GM23338 (cell line): ENCODE results near the gene ERGIC2. TPM values are rescaled to one million over a fixed set of nuclear protein-coding genes. Genes with fewer than 3 reads are reported as not detected.

Source experiments
- ATAC-seq: fragments of 200-7000 bp; cut with Tn5 transposase; 3 replicates; pipeline ENCODE4 v1.9.1; 2020
- DNase-seq: peaks from one replicate; pipeline ENCODE4 v3.0.0-alpha.2; 2015; ENCODE audit warnings: low spot score
- H2AFZ ChIP-seq: fragments of 200-600 bp; sonication (generic); 2 replicates; pipeline ENCODE4 v1.8.0; 2016; ENCODE audit warnings: antibody characterized with exemption, mild to moderate bottlenecking, moderate library complexity
- H3F3A ChIP-seq: fragments of 200-600 bp; sonication (generic); replicated peaks from 2 replicates; pipeline ENCODE4 v1.8.0; 2017; ENCODE audit warnings: antibody characterized with exemption, mixed run types, low read depth
- H3K27ac ChIP-seq: fragments of 200-600 bp; sonication (generic); 2 replicates; pipeline ENCODE4 v1.6.1; 2016; ENCODE audit warnings: low read depth
- H3K27me3 ChIP-seq: fragments of 200-600 bp; sonication (generic); 2 replicates; pipeline ENCODE4 v1.8.0; 2016; ENCODE audit warnings: mild to moderate bottlenecking, mixed run types, moderate library complexity; ENCODE audit not compliant: insufficient read depth
- H3K36me3 ChIP-seq: fragments of 200-600 bp; sonication (generic); 2 replicates; pipeline ENCODE4 v1.8.0; 2016; ENCODE audit warnings: mild to moderate bottlenecking; ENCODE audit not compliant: insufficient read depth
- H3K4me1 ChIP-seq: fragments of 200-600 bp; sonication (generic); 2 replicates; pipeline ENCODE4 v1.8.0; 2016; ENCODE audit warnings: mild to moderate bottlenecking, moderate library complexity; ENCODE audit not compliant: insufficient read depth
- H3K4me2 ChIP-seq: fragments of 200-600 bp; sonication (generic); 2 replicates; pipeline ENCODE4 v1.7.1; 2017; ENCODE audit warnings: mixed run types
- H3K4me3 ChIP-seq: fragments of 200-600 bp; sonication (generic); 2 replicates; pipeline ENCODE4 v1.6.1; 2016; ENCODE audit warnings: mixed run types
- H3K79me2 ChIP-seq: fragments of 200-600 bp; sonication (generic); replicated peaks from 2 replicates; pipeline ENCODE4 v1.8.0; 2017; ENCODE audit warnings: mild to moderate bottlenecking; ENCODE audit not compliant: insufficient read depth
- H3K9me2 ChIP-seq: fragments of 200-600 bp; sonication (generic); 2 replicates; pipeline ENCODE4 v1.8.0; 2017; ENCODE audit not compliant: insufficient read depth
- H4K20me1 ChIP-seq: fragments of 200-600 bp; sonication (generic); replicated peaks from 2 replicates; pipeline ENCODE4 v1.8.0; 2017; ENCODE audit warnings: mild to moderate bottlenecking; ENCODE audit not compliant: insufficient read depth
- H3K27ac Mint-ChIP-seq: 2 replicates; pipeline ENCODE4 v1.8.0; 2020; ENCODE audit warnings: inconsistent platforms, mild to moderate bottlenecking, moderate library complexity, mixed read lengths
- H3K27me3 Mint-ChIP-seq: 3 replicates; pipeline ENCODE4 v1.8.0; 2022; ENCODE audit warnings: low read depth, mild to moderate bottlenecking, moderate library complexity, mixed read lengths, inconsistent platforms; ENCODE audit not compliant: insufficient read depth, poor library complexity
- H3K36me3 Mint-ChIP-seq: 3 replicates; pipeline ENCODE4 v1.8.0; 2021; ENCODE audit warnings: low read depth, mild to moderate bottlenecking, inconsistent platforms, moderate library complexity, mixed read lengths
- H3K4me1 Mint-ChIP-seq: 3 replicates; pipeline ENCODE4 v1.8.0; 2020; ENCODE audit warnings: mild to moderate bottlenecking, inconsistent platforms, mixed read lengths
- H3K4me3 Mint-ChIP-seq: 3 replicates; pipeline ENCODE4 v1.8.0; 2021; ENCODE audit warnings: moderate library complexity, mild to moderate bottlenecking, inconsistent platforms, mixed read lengths
- H3K9me3 Mint-ChIP-seq: 3 replicates; pipeline ENCODE4 v1.8.0; 2020; ENCODE audit warnings: moderate library complexity, mild to moderate bottlenecking, inconsistent platforms, mixed read lengths
- CREB1 ChIP-seq: fragments of 250-450 bp; sonication (Bioruptor Pico); IDR thresholded peaks from 2 replicates; pipeline ENCODE4 v1.5.0; 2020; ENCODE audit warnings: low read depth, mild to moderate bottlenecking, moderate library complexity
- CTCF ChIP-seq, 2 experiments: fragments of 200-600 bp in 1 of 2; sonication (generic) in 1 of 2; conservative IDR thresholded peaks; 2 replicates each; pipeline versions ENCODE4 v1.5.1 to v1.6.1; 2016 to 2017; ENCODE audit warnings: antibody characterized with exemption in 2 of 2, low read depth in 2 of 2, mild to moderate bottlenecking in 2 of 2, moderate library complexity in 1 of 2
- EZH2 ChIP-seq: fragments of 200-600 bp; sonication (generic); IDR thresholded peaks from one replicate; pipeline ENCODE4 v1.8.0; 2017; ENCODE audit warnings: antibody characterized with exemption, mild to moderate bottlenecking, low read depth; ENCODE audit not compliant: unreplicated experiment
- JUNB ChIP-seq: IDR thresholded peaks from one replicate; pipeline ENCODE4 v1.6.1; 2016; ENCODE audit warnings: antibody characterized with exemption; ENCODE audit not compliant: unreplicated experiment
- POLR2AphosphoS5 ChIP-seq: IDR thresholded peaks from 2 replicates; pipeline ENCODE4 v1.6.1; 2016; ENCODE audit warnings: antibody characterized with exemption, low read depth
- ZNF462 ChIP-seq: fragments of 250-450 bp; sonication (Bioruptor Pico); IDR thresholded peaks from 2 replicates; pipeline ENCODE4 v1.5.0; 2020; ENCODE audit warnings: mild to moderate bottlenecking, moderate library complexity
- polyA plus RNA-seq: library from polyadenylated mRNA; unstranded; fragments of >200 nt; fragmentation: Nextera tagmentation; extraction: Ambion mirVana; gene quantifications from 2 replicates; pipeline ENCODE4 v1.2.1, GENCODE V29; 2016
- total RNA-seq: library from RNA; depleted of rRNA; stranded (reverse); fragments of >200 nt; shearing (Covaris generic); gene quantifications from 2 replicates; pipeline ENCODE4 v1.2.3, GENCODE V29; 2014
- TF ChIP-seq, protein P1 (sequence below): IDR thresholded peaks from one replicate; pipeline ENCODE4 v1.6.1; 2018; ENCODE audit warnings: antibody characterized with exemption; ENCODE audit not compliant: unreplicated experiment

ERGIC2 gene
- total and polyA plus RNA-seq, 2 experiments from 2014 or later, result 77.1 to 107 TPM

DNA sequence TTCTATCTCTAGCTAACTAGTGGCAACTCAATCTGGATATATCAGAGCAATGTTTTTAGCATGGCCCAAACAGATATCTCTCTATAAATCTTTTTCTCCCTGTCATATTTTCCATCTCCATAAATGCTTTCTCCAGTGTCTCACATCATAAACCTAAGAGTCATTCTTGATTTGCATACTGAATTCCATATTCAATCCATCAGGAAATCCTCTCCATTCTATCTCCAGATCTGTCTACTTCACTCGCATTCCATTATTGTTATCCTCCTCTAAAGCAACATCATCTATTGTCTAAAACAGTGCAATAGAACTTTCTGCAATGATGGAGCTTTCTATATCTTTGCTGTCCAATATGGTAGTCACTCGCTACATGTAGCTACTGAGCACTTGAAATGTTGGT, 45.5 kb upstream of the ERGIC2 start:
- no peak overlapping the region for H3K27ac Mint-ChIP-seq

More for the DNA sequence above, 45.5 kb upstream of the ERGIC2 start:
- H3K27me3 ChIP-seq, result no peaks in the 10 kb centered on the region
- H2AFZ ChIP-seq, result no peak overlapping the region
- Mint-ChIP-seq H3K9me3 (peaks cover 20% of the 10 kb centered on the region), H3K4me3 (no peak overlapping the region), H3K4me1 (peaks cover 4% of the 10 kb centered on the region; the same call in 1 of the 3 replicates), H3K36me3 (peaks cover 12% of the 10 kb centered on the region; the same call in 2 of the 3 replicates), H3K27me3 (no peaks in the 10 kb centered on the region)
- H3F3A ChIP-seq, result no peaks in the 10 kb centered on the region
- no peaks in the 10 kb centered on the region for H3K4me1 ChIP-seq
- no peak for DNase-seq
- 0 out of 2 replicates have a peak, but pooled peaks cover 8% of the 10 kb centered on the region for H3K36me3 ChIP-seq
- H3K27ac ChIP-seq, result no peak overlapping the region
- no peaks in the 10 kb centered on the region for H4K20me1 ChIP-seq
- TF ChIP-seq, protein P1, sequence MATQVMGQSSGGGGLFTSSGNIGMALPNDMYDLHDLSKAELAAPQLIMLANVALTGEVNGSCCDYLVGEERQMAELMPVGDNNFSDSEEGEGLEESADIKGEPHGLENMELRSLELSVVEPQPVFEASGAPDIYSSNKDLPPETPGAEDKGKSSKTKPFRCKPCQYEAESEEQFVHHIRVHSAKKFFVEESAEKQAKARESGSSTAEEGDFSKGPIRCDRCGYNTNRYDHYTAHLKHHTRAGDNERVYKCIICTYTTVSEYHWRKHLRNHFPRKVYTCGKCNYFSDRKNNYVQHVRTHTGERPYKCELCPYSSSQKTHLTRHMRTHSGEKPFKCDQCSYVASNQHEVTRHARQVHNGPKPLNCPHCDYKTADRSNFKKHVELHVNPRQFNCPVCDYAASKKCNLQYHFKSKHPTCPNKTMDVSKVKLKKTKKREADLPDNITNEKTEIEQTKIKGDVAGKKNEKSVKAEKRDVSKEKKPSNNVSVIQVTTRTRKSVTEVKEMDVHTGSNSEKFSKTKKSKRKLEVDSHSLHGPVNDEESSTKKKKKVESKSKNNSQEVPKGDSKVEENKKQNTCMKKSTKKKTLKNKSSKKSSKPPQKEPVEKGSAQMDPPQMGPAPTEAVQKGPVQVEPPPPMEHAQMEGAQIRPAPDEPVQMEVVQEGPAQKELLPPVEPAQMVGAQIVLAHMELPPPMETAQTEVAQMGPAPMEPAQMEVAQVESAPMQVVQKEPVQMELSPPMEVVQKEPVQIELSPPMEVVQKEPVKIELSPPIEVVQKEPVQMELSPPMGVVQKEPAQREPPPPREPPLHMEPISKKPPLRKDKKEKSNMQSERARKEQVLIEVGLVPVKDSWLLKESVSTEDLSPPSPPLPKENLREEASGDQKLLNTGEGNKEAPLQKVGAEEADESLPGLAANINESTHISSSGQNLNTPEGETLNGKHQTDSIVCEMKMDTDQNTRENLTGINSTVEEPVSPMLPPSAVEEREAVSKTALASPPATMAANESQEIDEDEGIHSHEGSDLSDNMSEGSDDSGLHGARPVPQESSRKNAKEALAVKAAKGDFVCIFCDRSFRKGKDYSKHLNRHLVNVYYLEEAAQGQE, result no peak
- no peak for TF ChIP-seq CTCF (conservative IDR thresholded peaks at IDR 0.05; ENCODE audit: low read depth in 2 of 2)
- TF ChIP-seq ZNF462 (CRISPR knock-in tag), result no peak
- no peak for TF ChIP-seq CREB1 (CRISPR knock-in tag)
- TF ChIP-seq JUNB, result no peak
- no peak for TF ChIP-seq EZH2
- TF ChIP-seq POLR2AphosphoS5, result no peak
- H3K9me2 ChIP-seq, result no peaks in the 10 kb centered on the region
- H3K4me2 ChIP-seq, result no peak overlapping the region
- H3K4me3 ChIP-seq, result no peak overlapping the region
- no peaks in the 10 kb centered on the region for H3K79me2 ChIP-seq
- no peak for ATAC-seq
